Measurements from ENCODE around the gene SLC1A5.
"Not testable (repeated sequence)": the region's sequence is repeated elsewhere in the genome, so short reads cannot be mapped to it uniquely, and the experiment has no call there.

Gene SLC1A5

GRCh38 chr19:46766569-46767317 is 21.7 kb downstream of the SLC1A5 start:
- DNase-seq, result peak; percentile 70

- DNase-seq, result no peak
Measured at GRCh38 chr19:46764817-46765291, 23.5 kb downstream of the SLC1A5 start.

- DNase-seq, result no peak
Measured at GRCh38 chr19:46762245-46762890, 26.0 kb downstream of the SLC1A5 start.

GRCh38 chr19:46761418-46761831 is 27.0 kb downstream of the SLC1A5 start:
- DNase-seq, result no peak

- not testable (repeated sequence) for DNase-seq
Measured at GRCh38 chr19:46760897-46761296, 27.5 kb downstream of the SLC1A5 start.

- DNase-seq, result no peak
Measured at GRCh38 chr19:46760363-46760762, 28.0 kb downstream of the SLC1A5 start.

GRCh38 chr19:46759817-46760333 is 28.5 kb downstream of the SLC1A5 start:
- DNase-seq, result no peak

- DNase-seq, result no peak
Measured at GRCh38 chr19:46759206-46759605, 29.2 kb downstream of the SLC1A5 start.

GRCh38 chr19:46756544-46756888 is 31.9 kb downstream of the SLC1A5 start:
- DNase-seq, result no peak

- no peak for DNase-seq
Measured at GRCh38 chr19:46755853-46756543, 32.4 kb downstream of the SLC1A5 start.

- DNase-seq, result no peak
Measured at GRCh38 chr19:46755077-46755852, 33.1 kb downstream of the SLC1A5 start.

GRCh38 chr19:46753420-46754155 is 34.8 kb downstream of the SLC1A5 start:
- DNase-seq, result peak; percentile 73

GRCh38 chr19:46748325-46749109 is 39.9 kb downstream of the SLC1A5 start:
- peak; percentile 81 for DNase-seq

- DNase-seq, result peak; percentile 58
Measured at GRCh38 chr19:46746281-46747057, 41.9 kb downstream of the SLC1A5 start, which contains the start of gene STRN4. Gene STRN4 (minus strand): TSS chr19:46746450. CDS start chr19:46746430, 20 bp downstream.

GRCh38 chr19:46745521-46746280 is 42.7 kb downstream of the SLC1A5 start, which contains the start of gene FKRP:
Gene FKRP (plus strand): TSS chr19:46746057. CDS start chr19:46755451, 9,394 bp downstream.
- peak; percentile 47 for DNase-seq

GRCh38 chr19:46745030-46745429 is 43.4 kb downstream of the SLC1A5 start:
- no peak for DNase-seq

- no peak for DNase-seq
Measured at GRCh38 chr19:46744005-46744691, 44.2 kb downstream of the SLC1A5 start.

- DNase-seq, result no peak
Measured at GRCh38 chr19:46742926-46743480, 45.4 kb downstream of the SLC1A5 start.

Measured in activated naive CD4-positive, alpha-beta T cell treated with Interleukin-2 at 50 U/mL for 16 hours (primary cell).